ENCODE measurements around the gene ACOT9. TPM values are rescaled to one million over a fixed set of nuclear protein-coding genes. Genes with fewer than 3 reads are reported as not detected.

ACOT9 gene
- polyA plus RNA-seq, 1 donor from 2014 or later: 3.1 TPM

- no peak overlapping the region for H3K4me2 ChIP-seq (ENCODE audit: low read length)
- H4K20me1 ChIP-seq (ENCODE audit: insufficient read depth): no peaks in the 10 kb centered on the region
- no peaks in the 10 kb centered on the region for H3K36me3 ChIP-seq (ENCODE audit: insufficient read depth, low read length)
- TF ChIP-seq POLR2AphosphoS5 (IDR thresholded peaks at IDR 0.05) (no peak), RAD21 (conservative IDR thresholded peaks at IDR 0.05) (no peak), TAF1 (IDR thresholded peaks at IDR 0.05; ENCODE audit: low read depth) (no peak), CTCF (IDR thresholded peaks at IDR 0.05; ENCODE audit: poor library complexity, severe bottlenecking) (no peak), MXI1 (conservative IDR thresholded peaks at IDR 0.05; ENCODE audit: poor library complexity, severe bottlenecking) (no peak), EP300 (conservative IDR thresholded peaks at IDR 0.05; ENCODE audit: poor library complexity, severe bottlenecking) (no peak), SMC3 (conservative IDR thresholded peaks at IDR 0.05; ENCODE audit: poor library complexity) (no peak)
- H3F3A ChIP-seq (ENCODE audit: insufficient read depth, low read length, poor library complexity, severe bottlenecking): no peaks in the 10 kb centered on the region
- H2AFZ ChIP-seq (ENCODE audit: low read depth, low read length): no peak overlapping the region
- H3K9ac ChIP-seq (ENCODE audit: low read length): no peak overlapping the region
- no peak overlapping the region for H3K27ac ChIP-seq (ENCODE audit: low read length)
- no peaks in the 10 kb centered on the region for H3K79me2 ChIP-seq (replicated peaks; ENCODE audit: insufficient read depth, low read length)
- no peaks in the 10 kb centered on the region for H3K9me3 ChIP-seq (ENCODE audit: low read length)
- no peak overlapping the region for H3K4me3 ChIP-seq (ENCODE audit: low read length)
- H3K9me2 ChIP-seq (ENCODE audit: insufficient read depth, low read length): no peaks in the 10 kb centered on the region
- H3K27me3 ChIP-seq (ENCODE audit: insufficient read depth, low read depth, low read length): no peaks in the 10 kb centered on the region
These were observed 35.9 kb upstream of the ACOT9 start for GRCh38 chrX:23779025-23779424.

GRCh38 chrX:23776363-23776762, 33.3 kb upstream of the ACOT9 start:
- Histone ChIP-seq H3F3A (ENCODE audit: insufficient read depth, low read length, poor library complexity, severe bottlenecking) (no peaks in the 10 kb centered on the region), H3K9me3 (ENCODE audit: low read length) (no peaks in the 10 kb centered on the region), H3K4me3 (ENCODE audit: low read length) (no peak overlapping the region), H4K20me1 (ENCODE audit: insufficient read depth) (no peaks in the 10 kb centered on the region), H3K27ac (ENCODE audit: low read length) (no peak overlapping the region), H3K36me3 (ENCODE audit: insufficient read depth, low read length) (no peaks in the 10 kb centered on the region), H3K9me2 (ENCODE audit: insufficient read depth, low read length) (no peaks in the 10 kb centered on the region), H3K27me3 (ENCODE audit: insufficient read depth, low read depth, low read length) (no peaks in the 10 kb centered on the region), H2AFZ (ENCODE audit: low read depth, low read length) (no peak overlapping the region), H3K79me2 (replicated peaks; ENCODE audit: insufficient read depth, low read length) (no peaks in the 10 kb centered on the region), H3K4me2 (ENCODE audit: low read length) (no peak overlapping the region), H3K9ac (ENCODE audit: low read length) (no peak overlapping the region)
- TF ChIP-seq REST (IDR thresholded peaks at IDR 0.05; ENCODE audit: borderline replicate concordance): no peak
- no peak for TF ChIP-seq CTCF (IDR thresholded peaks at IDR 0.05; ENCODE audit: poor library complexity, severe bottlenecking)
- no peak for TF ChIP-seq TAF1 (IDR thresholded peaks at IDR 0.05; ENCODE audit: low read depth)
- no peak for TF ChIP-seq RAD21 (conservative IDR thresholded peaks at IDR 0.05)
- TF ChIP-seq MXI1 (conservative IDR thresholded peaks at IDR 0.05; ENCODE audit: poor library complexity, severe bottlenecking): no peak
- no peak for TF ChIP-seq EZH2 (IDR thresholded peaks at IDR 0.05; ENCODE audit: borderline replicate concordance, insufficient read depth, low read length, poor library complexity, severe bottlenecking)
- TF ChIP-seq POLR2AphosphoS5 (IDR thresholded peaks at IDR 0.05): no peak
- no peak for TF ChIP-seq EP300 (conservative IDR thresholded peaks at IDR 0.05; ENCODE audit: poor library complexity, severe bottlenecking)
- TF ChIP-seq SMC3 (conservative IDR thresholded peaks at IDR 0.05; ENCODE audit: poor library complexity): no peak
